GM21528 (cell line): ENCODE measurements around the gene KLF13.
"Not testable (repeated sequence)": the region's sequence is repeated elsewhere in the genome, so short reads cannot be mapped to it uniquely, and the experiment has no call there.

Experiments
- ATAC-seq: cut with Tn5 transposase; IDR thresholded peaks from one replicate; pipeline ENCODE4 v1.9.1; 2021; ENCODE audit warnings: mild to moderate bottlenecking, moderate library complexity; ENCODE audit not compliant: unreplicated experiment, low FRiP score

The KLF13 gene

DNA sequence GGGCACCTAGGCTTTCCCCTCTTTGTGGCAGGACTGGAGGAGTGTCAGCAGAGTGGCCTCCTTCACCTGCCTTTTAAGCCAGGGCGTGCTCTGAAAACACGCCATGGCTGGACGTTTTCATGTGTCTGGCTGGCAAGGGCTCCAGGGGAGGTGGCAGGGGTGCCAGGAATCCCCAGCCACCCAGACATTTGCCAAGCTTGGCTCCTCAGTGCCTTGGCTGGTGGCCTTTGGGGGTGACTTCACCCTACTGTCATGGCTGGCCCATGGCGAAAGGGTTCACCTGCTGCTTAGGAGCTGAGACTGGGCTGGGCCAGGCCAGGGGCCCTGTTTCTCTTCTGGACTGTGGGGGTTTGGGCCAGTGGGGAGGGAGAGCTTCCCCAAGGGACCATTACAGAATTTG, 17.6 kb downstream of the KLF13 start:
- no peak for ATAC-seq

DNA sequence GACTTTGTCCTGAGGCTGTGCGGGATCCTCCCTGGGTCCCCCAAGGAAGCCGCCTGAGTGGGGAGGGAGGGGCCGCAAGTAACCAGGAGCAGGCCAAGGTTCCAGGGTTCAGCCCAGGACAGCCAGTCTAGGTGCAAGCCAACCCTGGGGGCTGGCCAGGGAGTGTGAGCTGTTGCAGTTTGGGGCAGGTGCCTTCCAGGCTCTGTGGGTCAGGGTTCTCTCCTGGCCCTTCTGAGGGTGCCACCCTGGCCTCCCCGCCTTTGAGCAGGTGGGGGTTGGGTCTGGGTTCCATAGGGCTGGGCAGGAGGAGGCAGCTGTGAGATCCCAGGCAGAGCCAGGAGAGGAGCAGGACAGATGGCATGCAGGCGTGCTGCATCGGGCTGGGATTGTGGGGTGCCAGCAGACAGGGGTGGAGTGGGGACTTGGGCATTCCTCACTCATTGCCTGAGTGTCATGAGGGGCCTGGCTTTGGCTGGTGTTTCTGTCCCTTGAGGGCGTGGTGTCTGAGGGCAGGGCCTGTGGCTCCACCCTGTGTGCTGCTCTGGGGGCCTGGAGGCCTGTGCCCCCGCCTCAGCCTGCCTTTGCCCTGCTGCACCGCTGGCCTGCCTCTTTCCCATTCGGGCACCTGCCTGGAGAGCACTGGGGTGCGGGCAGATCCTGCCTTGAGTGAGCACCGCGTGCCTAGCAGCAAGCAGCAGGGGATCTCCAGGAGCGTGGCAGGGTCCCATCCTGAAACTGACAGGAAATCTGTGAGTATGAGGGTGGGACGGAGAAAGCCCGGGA, 18.4 kb downstream of the KLF13 start:
- peak; percentile 32 for ATAC-seq

- peak; percentile 31 for ATAC-seq
Measured at GRCh38 chr15:31345606-31346366, 19.2 kb downstream of the KLF13 start.

DNA sequence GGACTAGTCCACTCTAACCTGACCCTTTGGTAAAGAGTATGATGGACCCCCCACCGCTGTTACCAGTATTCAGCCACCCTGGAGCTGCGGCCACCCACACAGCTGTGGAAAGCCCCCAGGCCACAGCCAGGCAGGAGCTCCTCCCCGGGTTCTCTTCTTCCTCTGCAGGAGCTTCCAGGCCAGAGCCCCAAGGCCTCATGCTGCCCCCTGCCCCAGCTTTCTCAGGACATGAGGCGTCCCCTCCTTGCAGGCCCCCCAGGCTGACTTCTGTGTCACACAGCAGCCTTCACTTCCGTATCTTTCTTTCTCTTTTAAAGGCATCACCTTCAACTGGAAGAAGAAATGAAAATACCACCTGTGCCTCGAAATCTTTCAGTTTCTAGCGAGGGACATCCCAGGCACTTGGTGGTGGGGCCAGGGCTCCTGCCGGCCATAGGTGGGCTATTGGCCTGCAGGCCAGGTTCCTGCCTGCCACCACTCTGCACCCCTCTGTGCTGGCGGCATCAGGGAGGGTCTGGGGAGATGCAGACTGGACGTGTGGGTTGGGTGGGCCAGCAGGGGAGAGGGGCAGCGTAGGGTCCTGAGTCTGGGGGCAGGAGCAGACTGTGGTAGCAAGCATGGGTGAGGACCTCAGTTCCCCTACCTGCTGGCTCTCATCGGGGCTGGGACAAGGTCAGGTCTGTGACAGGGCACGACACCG, 19.9 kb downstream of the KLF13 start:
- ATAC-seq, result peak; percentile 48

GRCh38 chr15:31347067-31347975, 20.7 kb downstream of the KLF13 start:
- no peak for ATAC-seq

DNA sequence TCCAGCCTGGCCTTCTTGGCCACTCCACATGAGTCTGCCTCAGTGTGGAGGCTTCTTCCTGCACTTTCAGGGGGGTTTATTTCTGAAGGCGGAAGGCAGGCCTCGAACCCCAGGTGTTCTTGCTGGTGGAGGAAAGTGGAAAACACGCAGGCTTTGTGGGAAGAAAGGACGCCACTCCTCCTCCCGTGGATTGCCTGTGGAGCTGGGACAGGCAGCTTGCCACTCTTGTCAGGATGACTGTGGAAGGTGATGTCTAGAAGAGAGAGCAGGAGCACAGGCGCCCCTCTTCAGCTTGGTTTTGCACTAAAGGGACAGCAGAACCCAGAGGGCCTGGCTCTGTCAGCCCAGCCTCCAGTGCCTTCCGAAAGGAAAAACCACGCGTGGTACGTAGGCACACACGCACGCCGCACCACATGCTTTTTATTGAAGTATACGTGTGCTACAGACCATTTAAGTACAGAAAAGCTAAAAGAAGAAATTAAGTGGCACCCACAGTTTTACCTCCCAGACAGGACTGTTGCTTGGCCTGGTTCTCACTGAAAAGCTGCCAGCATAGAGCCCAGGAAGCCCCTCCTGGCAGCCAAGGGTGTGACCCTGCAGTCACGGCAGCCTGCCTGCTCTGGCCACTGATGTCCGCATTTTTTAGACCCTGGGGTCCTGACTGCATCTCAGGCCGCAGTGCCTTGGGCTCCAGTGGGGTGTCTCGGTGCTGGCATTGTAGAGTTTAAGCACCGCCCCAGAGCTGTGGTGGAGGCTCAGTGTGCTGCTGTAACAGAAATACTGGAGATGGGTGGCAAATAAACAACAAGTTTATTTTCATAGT, 21.6 kb downstream of the KLF13 start:
- ATAC-seq, result no peak

DNA sequence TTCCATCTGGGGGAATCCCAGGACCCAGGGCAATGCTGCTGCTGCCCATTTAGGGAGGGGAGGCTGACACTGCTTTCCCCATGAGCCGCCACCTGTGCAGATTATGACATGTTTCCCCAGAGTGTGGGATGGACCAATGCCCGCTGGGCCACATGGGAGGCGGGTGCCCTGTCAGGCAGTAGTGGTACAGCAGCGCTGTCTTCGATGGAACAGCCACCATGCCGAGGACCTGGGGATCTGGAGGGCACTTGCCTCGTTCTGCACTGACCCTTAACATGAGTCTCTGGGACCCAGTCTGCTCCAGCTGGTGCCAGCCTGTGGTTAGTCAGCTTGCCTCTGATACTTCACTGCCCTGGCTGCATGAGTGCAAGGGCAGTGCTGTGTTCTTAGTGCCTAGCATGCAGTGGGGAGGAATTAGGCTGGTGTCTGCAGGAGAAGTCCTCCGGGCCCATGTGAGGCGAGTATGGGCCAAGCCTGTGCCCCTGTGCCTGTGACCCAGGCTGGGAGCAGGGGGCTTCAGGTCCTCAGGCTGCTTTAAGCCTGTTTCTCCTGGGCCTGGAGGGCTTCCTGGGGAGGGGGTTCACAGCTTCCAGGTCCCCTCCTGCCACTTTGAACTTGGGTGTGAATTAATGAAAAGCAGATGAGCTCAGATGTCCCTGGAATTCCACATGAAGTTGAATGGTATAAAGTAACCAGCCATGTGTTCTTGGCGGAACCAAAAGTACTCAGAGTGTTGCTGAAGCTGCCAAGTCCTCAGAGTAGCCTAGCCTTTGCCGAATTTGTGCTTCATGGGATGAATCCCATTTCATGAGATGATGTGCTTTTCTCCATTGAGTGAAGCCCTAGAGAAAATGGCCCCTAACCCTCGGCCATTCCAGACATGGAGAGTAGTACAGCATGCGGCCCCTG, 22.9 kb downstream of the KLF13 start:
- ATAC-seq, result no peak

DNA sequence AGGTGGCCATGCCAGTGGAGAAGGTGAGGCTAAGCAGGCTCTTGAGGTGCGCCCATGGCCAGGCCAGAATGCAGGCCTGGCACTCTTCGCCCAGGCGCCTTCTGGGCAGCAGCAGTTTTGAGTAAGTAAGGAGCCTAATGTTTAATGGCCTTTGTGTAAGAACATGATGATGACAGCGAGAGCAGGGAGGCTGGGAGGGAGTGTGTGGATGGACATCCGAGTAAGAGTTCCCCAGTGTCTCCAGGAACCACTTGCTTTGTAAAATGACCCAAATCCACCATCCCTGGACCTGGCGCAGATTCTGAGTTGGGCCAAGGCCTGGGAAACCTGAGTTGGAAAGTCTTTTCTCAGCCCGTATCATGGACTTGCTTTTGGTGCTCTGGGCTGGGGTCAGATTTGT, 24.1 kb downstream of the KLF13 start:
- no peak for ATAC-seq

DNA sequence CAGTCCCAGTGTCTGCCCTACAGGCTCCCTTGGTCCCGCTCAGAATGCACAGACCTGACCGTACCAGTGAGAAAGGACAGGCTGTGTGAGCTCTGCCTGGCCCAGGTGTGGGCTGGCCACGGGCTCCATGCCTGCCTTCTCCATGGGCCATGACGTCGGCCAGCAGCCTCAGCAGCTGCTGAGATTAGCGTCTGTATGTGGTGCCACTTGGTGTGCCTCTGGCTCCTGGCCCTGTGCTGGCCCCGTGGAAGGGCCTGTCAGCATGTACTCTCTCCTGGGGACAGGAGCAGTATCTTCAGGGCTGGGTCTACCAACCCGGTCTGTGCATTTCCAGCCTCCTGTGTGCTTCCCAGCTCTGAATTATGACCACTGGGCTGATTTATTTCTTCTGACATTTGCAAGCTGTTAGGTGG, 25.7 kb downstream of the KLF13 start:
- ATAC-seq, result no peak

DNA sequence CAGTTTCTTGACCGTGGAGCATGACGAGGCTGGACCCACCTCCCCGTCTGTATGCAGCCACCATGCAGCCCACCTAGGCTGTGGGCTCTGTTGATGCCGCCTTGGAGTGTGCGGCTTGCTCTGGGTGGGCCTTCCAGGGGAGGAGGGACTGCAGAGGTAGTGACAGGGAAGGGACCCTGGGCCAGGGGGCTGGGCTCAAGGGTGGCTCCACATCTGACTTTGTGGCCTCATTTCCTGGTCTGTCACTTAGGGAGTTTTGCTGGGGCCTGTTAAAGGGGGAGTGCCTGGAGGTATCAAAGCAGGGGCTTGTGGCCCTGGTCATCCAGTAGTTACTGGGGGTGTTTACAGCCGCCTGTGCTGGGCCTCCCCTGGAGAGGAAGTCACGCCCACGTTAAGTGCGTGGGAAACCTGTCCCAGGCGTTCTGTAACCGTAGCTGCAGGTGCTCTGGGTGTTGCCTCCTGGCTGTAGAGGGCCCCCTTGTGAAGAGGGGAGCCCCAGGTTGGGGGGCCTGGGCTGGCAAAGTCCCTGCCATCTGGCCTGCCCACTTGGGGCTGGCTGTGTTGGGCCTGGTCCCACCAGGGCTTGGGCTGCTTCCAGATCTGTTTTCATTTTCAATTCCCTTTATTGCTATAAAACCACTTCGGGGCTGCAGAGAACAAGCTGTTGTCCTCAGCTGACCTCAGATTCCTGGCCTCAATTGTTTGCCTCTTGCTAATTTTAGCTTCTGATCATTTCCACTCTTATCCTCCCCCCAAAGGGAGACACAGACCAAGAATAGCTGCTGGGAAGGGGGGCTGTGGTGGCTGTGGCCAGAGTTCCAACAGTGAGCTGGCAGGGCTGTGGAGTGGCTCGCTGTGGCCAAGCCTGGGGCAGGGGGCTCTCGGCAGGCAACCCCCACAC, 26.5 kb downstream of the KLF13 start:
- ATAC-seq, result peak; percentile 54

DNA sequence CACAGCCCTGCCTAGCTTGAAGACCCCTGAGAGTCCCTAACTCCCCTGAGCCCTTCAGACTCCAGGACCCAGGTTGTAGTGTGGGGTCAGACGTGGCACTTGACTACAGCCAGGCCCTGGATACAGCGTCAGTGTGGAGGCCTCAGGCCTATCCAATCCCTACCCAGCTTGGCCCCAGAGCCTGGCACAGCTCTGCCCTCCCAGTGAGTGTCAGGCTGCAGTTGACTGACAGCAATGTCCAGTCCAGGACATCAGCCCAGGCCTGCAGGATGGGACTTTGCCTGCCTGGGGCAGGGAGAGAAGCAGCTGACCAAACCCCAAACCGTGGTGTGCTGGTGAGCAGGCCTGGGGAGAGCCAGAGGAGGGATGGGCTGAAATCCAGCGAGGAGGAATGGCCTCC, 27.3 kb downstream of the KLF13 start:
- ATAC-seq, result no peak

DNA sequence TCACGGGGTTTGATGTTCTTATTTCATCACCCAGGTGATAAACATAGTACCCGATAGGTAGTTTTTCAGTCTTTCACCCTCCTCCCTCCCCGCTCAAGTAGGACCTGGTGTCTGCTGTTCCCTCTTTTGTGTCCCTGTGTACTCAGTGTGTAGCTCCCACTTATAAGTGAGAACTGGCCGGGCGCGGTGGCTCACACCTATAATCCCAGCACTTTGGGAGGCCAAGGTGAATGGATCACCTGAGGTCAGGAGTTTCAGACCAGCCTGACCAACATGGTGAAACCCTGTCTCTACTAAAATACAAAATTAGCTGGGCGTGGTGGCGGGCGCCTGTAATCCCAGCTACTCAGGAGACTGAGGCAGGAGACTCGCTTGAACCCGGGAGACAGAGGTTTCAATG, 29.5 kb downstream of the KLF13 start:
- not testable (repeated sequence) for ATAC-seq

GRCh38 chr15:31357148-31357547, 30.5 kb downstream of the KLF13 start:
- no peak for ATAC-seq

DNA sequence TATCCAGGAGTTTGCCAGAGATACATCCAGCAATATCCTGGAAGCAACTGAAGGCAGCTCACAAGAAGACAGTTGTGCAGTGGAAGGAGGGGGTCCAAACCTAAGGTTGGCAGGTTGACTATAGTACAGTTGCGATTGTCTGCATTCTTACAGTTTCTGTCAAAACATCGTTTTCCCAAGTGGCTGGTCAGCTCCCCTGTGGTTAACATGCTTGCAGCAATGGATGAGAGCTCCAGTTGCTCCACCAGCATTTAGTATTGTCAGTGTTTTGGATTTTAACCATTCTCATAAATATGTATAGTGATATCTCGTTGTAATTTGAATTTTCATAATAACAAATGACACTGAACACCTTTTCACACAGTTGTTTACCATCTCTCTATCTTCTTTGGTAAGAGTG, 31.5 kb downstream of the KLF13 start:
- no peak for ATAC-seq

- no peak for ATAC-seq
Measured at GRCh38 chr15:31358957-31359701, 32.5 kb downstream of the KLF13 start.

- ATAC-seq, result no peak
Measured at GRCh38 chr15:31359702-31360111, 33.1 kb downstream of the KLF13 start.

GRCh38 chr15:31360158-31360561, 33.5 kb downstream of the KLF13 start:
- no peak for ATAC-seq
